Activated CD4-positive, alpha-beta T cell treated with anti-CD3 and anti-CD28 coated beads, Interleukin-2, Interleukin-4, amounts not matched to agents 100 ng/mL and 50 ng/mL, durations not matched to agents 16 hours and 8 hours (primary cell): ENCODE measurements around the gene XIRP1.

Experiments
- DNase-seq: peaks from one replicate; pipeline ENCODE4 v3.0.0-alpha.2; 2020; ENCODE audit warnings: low spot score

Gene XIRP1

GRCh38 chr3:39209329-39209970 lies 17.1 kb upstream of the XIRP1 start:
- DNase-seq = no peak

- DNase-seq = peak; percentile 32
Measured at GRCh38 chr3:39208463-39209055, 16.2 kb upstream of the XIRP1 start.

- DNase-seq = no peak
Measured at GRCh38 chr3:39207361-39208186, 15.2 kb upstream of the XIRP1 start.

- DNase-seq = no peak
Measured at GRCh38 chr3:39205919-39206516, 13.6 kb upstream of the XIRP1 start.

GRCh38 chr3:39205131-39205530 lies 12.7 kb upstream of the XIRP1 start:
- DNase-seq = no peak

GRCh38 chr3:39203860-39204259 lies 11.5 kb upstream of the XIRP1 start:
- no peak for DNase-seq

GRCh38 chr3:39203402-39203801 lies 11.0 kb upstream of the XIRP1 start:
- no peak for DNase-seq

- DNase-seq = no peak
Measured at GRCh38 chr3:39202094-39202493, 9.7 kb upstream of the XIRP1 start.

GRCh38 chr3:39196671-39197356 lies 4.4 kb upstream of the XIRP1 start:
- DNase-seq = no peak

GRCh38 chr3:39196034-39196433 lies 3.6 kb upstream of the XIRP1 start:
- DNase-seq = no peak

- no peak for DNase-seq
Measured at GRCh38 chr3:39193391-39193790, 996 bp upstream of the XIRP1 start.

GRCh38 chr3:39191773-39192172 lies 622 bp downstream of the XIRP1 start:
- no peak for DNase-seq

GRCh38 chr3:39191111-39191510 lies 1.3 kb downstream of the XIRP1 start:
- DNase-seq = no peak

GRCh38 chr3:39190281-39191025 lies 1.9 kb downstream of the XIRP1 start:
- no peak for DNase-seq

- DNase-seq = peak; percentile 66
Measured at GRCh38 chr3:39189959-39190269, 2.5 kb downstream of the XIRP1 start.

GRCh38 chr3:39189150-39189958 lies 3.0 kb downstream of the XIRP1 start:
- DNase-seq = no peak

- DNase-seq = no peak
Measured at GRCh38 chr3:39188271-39189149, 3.9 kb downstream of the XIRP1 start.

- no peak for DNase-seq
Measured at GRCh38 chr3:39187372-39188155, 4.8 kb downstream of the XIRP1 start.

- DNase-seq = no peak
Measured at GRCh38 chr3:39186692-39187151, 5.7 kb downstream of the XIRP1 start.
